RWPE2 (cell line): ENCODE results near the gene FGF19.

ENCODE experiments used
- ATAC-seq: fragments of 200-7000 bp; cut with Tn5 transposase; 3 replicates; pipeline ENCODE4 v1.9.1; 2021; ENCODE audit warnings: low read depth
- DNase-seq: peaks from one replicate; pipeline ENCODE4 v3.0.0-alpha.2; 2020; ENCODE audit warnings: low spot score
- H3K27ac ChIP-seq: fragments of 450-650 bp; 2 replicates; pipeline ENCODE4 v1.5.1; 2017; ENCODE audit warnings: mild to moderate bottlenecking; ENCODE audit not compliant: poor library complexity, severe bottlenecking
- H3K27me3 ChIP-seq: fragments of 250-450 bp; sonication (Bioruptor Pico); 2 replicates; pipeline ENCODE4 v1.5.1; 2021; ENCODE audit warnings: mild to moderate bottlenecking, moderate library complexity; ENCODE audit not compliant: insufficient read depth, poor library complexity, severe bottlenecking
- H3K36me3 ChIP-seq: fragments of 250-450 bp; sonication (Bioruptor Pico); 2 replicates; pipeline ENCODE4 v1.5.1; 2020; ENCODE audit warnings: low read depth, mild to moderate bottlenecking, moderate library complexity
- H3K4me1 ChIP-seq: fragments of 250-450 bp; sonication (Bioruptor Pico); 2 replicates; pipeline ENCODE4 v1.5.1; 2021; ENCODE audit warnings: mild to moderate bottlenecking, moderate library complexity; ENCODE audit not compliant: insufficient read depth, poor library complexity, severe bottlenecking
- H3K4me3 ChIP-seq: fragments of 250-450 bp; sonication (Bioruptor Pico); 2 replicates; pipeline ENCODE4 v1.5.1; 2021; ENCODE audit warnings: mild to moderate bottlenecking, moderate library complexity; ENCODE audit not compliant: severe bottlenecking
- H3K9me3 ChIP-seq: fragments of 250-450 bp; sonication (Bioruptor Pico); 2 replicates; pipeline ENCODE4 v1.5.1; 2021; ENCODE audit warnings: mild to moderate bottlenecking, moderate library complexity; ENCODE audit not compliant: severe bottlenecking
- TF ChIP-seq, protein P1 (sequence below): fragments of 450-650 bp; IDR thresholded peaks from one replicate; pipeline ENCODE4 v1.5.1; 2017; ENCODE audit warnings: mild to moderate bottlenecking, moderate library complexity; ENCODE audit not compliant: poor library complexity, severe bottlenecking

The FGF19 gene

DNA sequence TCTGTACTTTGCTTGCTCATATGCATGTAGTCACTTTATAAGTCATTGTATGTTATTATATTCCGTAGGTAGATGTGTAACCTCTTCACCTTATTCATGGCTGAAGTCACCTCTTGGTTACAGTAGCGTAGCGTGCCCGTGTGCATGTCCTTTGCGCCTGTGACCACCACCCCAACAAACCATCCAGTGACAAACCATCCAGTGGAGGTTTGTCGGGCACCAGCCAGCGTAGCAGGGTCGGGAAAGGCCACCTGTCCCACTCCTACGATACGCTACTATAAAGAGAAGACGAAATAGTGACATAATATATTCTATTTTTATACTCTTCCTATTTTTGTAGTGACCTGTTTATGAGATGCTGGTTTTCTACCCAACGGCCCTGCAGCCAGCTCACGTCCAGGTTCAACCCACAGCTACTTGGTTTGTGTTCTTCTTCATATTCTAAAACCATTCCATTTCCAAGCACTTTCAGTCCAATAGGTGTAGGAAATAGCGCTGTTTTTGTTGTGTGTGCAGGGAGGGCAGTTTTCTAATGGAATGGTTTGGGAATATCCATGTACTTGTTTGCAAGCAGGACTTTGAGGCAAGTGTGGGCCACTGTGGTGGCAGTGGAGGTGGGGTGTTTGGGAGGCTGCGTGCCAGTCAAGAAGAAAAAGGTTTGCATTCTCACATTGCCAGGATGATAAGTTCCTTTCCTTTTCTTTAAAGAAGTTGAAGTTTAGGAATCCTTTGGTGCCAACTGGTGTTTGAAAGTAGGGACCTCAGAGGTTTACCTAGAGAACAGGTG lies 51.8 kb downstream of the FGF19 start:
- no peak overlapping the region for H3K27ac ChIP-seq
- peaks cover 72% of the 10 kb centered on the region for H3K36me3 ChIP-seq

DNA sequence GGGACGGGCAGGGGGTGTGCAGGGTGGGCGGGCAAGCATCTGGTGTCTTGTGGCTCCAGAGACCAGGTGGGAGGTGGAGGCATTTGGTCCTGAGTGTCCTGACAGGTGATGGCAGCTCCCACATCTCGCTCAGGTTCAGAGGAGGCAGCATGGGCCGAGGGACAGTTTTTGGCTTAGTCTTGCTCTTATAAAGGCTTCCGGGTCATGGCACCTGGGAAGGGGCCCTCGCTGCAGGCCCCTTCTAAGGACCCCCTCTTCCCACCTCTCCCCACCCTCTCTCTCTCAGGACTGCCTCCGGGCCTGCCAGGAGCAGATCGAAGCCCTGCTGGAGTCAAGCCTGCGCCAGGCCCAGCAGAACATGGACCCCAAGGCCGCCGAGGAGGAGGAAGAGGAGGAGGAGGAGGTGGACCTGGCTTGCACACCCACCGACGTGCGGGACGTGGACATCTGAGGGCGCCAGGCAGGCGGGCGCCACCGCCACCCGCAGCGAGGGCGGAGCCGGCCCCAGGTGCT lies 52.9 kb downstream of the FGF19 start:
- H3K36me3 ChIP-seq, result peaks cover 84% of the 10 kb centered on the region
- no peak overlapping the region for H3K27ac ChIP-seq

More for the DNA sequence above, 51.8 kb downstream of the FGF19 start:
- Histone ChIP-seq H3K4me1 (peaks cover 4% of the 10 kb centered on the region), H3K4me3 (no peak overlapping the region), H3K9me3 (no peaks in the 10 kb centered on the region), H3K27me3 (no peaks in the 10 kb centered on the region)
- DNase-seq, result no peak
- TF ChIP-seq, protein P1, sequence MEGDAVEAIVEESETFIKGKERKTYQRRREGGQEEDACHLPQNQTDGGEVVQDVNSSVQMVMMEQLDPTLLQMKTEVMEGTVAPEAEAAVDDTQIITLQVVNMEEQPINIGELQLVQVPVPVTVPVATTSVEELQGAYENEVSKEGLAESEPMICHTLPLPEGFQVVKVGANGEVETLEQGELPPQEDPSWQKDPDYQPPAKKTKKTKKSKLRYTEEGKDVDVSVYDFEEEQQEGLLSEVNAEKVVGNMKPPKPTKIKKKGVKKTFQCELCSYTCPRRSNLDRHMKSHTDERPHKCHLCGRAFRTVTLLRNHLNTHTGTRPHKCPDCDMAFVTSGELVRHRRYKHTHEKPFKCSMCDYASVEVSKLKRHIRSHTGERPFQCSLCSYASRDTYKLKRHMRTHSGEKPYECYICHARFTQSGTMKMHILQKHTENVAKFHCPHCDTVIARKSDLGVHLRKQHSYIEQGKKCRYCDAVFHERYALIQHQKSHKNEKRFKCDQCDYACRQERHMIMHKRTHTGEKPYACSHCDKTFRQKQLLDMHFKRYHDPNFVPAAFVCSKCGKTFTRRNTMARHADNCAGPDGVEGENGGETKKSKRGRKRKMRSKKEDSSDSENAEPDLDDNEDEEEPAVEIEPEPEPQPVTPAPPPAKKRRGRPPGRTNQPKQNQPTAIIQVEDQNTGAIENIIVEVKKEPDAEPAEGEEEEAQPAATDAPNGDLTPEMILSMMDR, result no peak
- ATAC-seq, result no peak

DNA sequence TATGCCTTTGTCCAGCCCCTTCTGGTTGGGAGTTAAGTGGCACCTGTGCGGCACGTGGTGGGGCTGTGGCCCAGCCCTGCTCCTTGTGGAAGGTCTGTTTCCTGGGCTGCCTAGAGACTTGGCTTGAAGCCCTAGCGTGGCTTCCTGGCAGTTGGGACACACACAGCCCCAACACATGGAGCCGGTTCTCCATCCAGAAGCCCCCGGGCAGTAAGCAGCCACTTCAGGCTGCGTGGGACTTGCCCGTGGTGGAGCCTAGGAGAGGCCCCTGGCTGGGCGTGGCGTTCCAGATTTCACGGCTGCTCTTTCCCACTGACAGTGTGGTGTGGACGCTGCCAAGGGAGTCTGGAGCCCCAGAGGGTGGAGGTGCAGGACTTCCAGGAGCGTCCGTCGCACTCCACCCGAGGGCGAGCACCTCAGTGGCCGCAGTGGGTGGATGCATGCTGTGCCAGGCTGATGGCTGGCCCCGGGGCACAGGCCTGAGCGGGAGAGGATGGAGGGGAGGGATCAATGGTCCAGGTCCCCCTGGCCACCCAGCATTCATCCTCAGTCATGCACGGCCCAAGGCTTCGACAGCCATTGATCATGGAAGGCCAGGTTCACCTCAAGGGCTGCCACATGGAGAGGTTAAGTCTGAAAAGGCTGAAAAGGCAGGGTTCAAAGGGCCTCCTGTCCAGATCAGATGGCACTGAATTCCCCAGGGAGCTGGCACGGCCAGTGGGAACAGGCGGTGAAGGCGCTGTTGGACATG lies 53.6 kb downstream of the FGF19 start:
- peak; percentile 49 for DNase-seq
- ATAC-seq, result no peak
- no peaks in the 10 kb centered on the region for H3K9me3 ChIP-seq
- no peak overlapping the region for H3K4me3 ChIP-seq
- no peak overlapping the region for H3K27ac ChIP-seq
- H3K4me1 ChIP-seq, result peaks cover 4% of the 10 kb centered on the region
- no peaks in the 10 kb centered on the region for H3K27me3 ChIP-seq
- TF ChIP-seq, protein P1, result no peak
- H3K36me3 ChIP-seq, result peaks cover 90% of the 10 kb centered on the region

More for the DNA sequence above, 52.9 kb downstream of the FGF19 start:
- Histone ChIP-seq H3K4me3 (no peak overlapping the region), H3K9me3 (no peaks in the 10 kb centered on the region), H3K4me1 (peaks cover 4% of the 10 kb centered on the region), H3K27me3 (no peaks in the 10 kb centered on the region)
- ATAC-seq (no peak), DNase-seq (peak; percentile 56)
- TF ChIP-seq, protein P1, result no peak

DNA sequence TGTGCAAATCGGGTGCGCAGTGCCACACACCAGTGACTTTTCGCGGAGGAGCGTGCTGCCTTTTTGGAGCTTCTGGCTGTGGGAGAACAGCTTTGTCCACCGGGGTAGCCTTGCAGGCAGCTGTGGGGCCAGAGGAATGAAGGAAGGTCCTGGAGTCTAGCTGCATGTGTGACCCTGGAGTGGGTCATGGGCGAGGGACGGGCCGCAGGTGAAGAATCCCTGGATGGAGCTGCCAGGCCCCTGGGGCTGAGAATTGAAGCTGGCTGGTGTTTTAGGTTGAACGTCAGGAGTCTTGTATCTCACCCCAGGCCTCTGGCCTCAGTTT lies 54.3 kb downstream of the FGF19 start:
- ATAC-seq (no peak), DNase-seq (peak; percentile 41)
- no peak overlapping the region for H3K27ac ChIP-seq
- H3K36me3 ChIP-seq, result peaks cover 97% of the 10 kb centered on the region
- H3K4me1 ChIP-seq, result peaks cover 2% of the 10 kb centered on the region
- H3K9me3 ChIP-seq, result no peaks in the 10 kb centered on the region
- TF ChIP-seq, protein P1, result no peak
- no peaks in the 10 kb centered on the region for H3K27me3 ChIP-seq
- H3K4me3 ChIP-seq, result no peak overlapping the region
